Measurements from ENCODE around the gene GNG2.

GNG2 gene

GRCh38 chr14:51989293-51990234 lies 129.2 kb downstream of the GNG2 start, which contains the start of gene RTRAF:
TSS of gene RTRAF (plus strand) at chr14:51989546. CDS start at chr14:51989640, 94 bp downstream.
- H3K27ac ChIP-seq (ENCODE audit: low read depth, low read length): peak within 1 kb of the TSS; percentile 34
- H3K4me1 ChIP-seq (ENCODE audit: control insufficient read depth, low read length): peaks cover 34% of the 10 kb centered on the region
- TF ChIP-seq EZH2phosphoT487 (IDR thresholded peaks at IDR 0.05; ENCODE audit: borderline replicate concordance, low read length): no peak
- no peak for TF ChIP-seq CTCF (IDR thresholded peaks at IDR 0.05; ENCODE audit: low read depth, low read length, poor library complexity, severe bottlenecking)
- H3K4me2 ChIP-seq (ENCODE audit: low read length): peak within 1 kb of the TSS; percentile 93
- no peaks in the 10 kb centered on the region for H3F3A ChIP-seq (ENCODE audit: control insufficient read depth, insufficient read depth)
- no peaks in the 10 kb centered on the region for H4K20me1 ChIP-seq (ENCODE audit: control insufficient read depth, insufficient read depth, low read depth, low read length)
- peaks cover 41% of the 10 kb centered on the region for H3K36me3 ChIP-seq (ENCODE audit: control insufficient read depth, low read length)
- no peaks in the 10 kb centered on the region for H3K9me2 ChIP-seq (replicated peaks; ENCODE audit: control insufficient read depth, low read length)
- H3K27me3 ChIP-seq (ENCODE audit: control insufficient read depth, low read length): no peaks in the 10 kb centered on the region
- peak within 1 kb of the TSS; percentile 83 for H3K4me3 ChIP-seq (ENCODE audit: low read length)
- no peaks in the 10 kb centered on the region for H3K9me3 ChIP-seq (ENCODE audit: control insufficient read depth, insufficient read depth, low read length)
- peaks cover 52% of the 10 kb centered on the region for H3K79me2 ChIP-seq (ENCODE audit: control insufficient read depth, low read length)

DNA sequence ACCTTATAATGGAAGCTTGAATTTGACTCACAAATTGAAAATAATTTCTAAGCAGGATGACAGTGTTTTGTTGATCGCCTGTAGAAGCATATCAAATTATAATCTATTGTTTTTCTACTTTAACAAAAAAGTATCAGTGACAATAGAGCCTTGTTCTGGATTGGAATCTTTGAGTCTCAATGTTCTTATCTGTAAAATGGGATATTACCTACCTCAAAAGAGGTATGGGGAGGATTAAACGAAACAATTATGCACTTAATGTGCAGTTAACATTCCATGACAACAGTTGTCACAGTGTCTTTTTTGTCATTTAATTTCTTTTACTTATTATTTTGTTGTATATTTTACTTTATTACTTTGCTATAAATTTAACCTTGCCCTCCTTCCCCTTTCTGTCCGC lies 130.1 kb downstream of the GNG2 start:
- Histone ChIP-seq H3K27ac (ENCODE audit: low read depth, low read length) (no peak overlapping the region), H3K4me2 (ENCODE audit: low read length) (peak overlapping the region; percentile 93), H3K36me3 (ENCODE audit: control insufficient read depth, low read length) (peaks cover 50% of the 10 kb centered on the region), H3K9me2 (replicated peaks; ENCODE audit: control insufficient read depth, low read length) (no peaks in the 10 kb centered on the region), H3K9me3 (ENCODE audit: control insufficient read depth, insufficient read depth, low read length) (no peaks in the 10 kb centered on the region), H3K4me1 (ENCODE audit: control insufficient read depth, low read length) (peaks cover 34% of the 10 kb centered on the region), H3K4me3 (ENCODE audit: low read length) (peak overlapping the region; percentile 83), H4K20me1 (ENCODE audit: control insufficient read depth, insufficient read depth, low read depth, low read length) (no peaks in the 10 kb centered on the region), H3K79me2 (ENCODE audit: control insufficient read depth, low read length) (peaks cover 62% of the 10 kb centered on the region), H3K27me3 (ENCODE audit: control insufficient read depth, low read length) (no peaks in the 10 kb centered on the region), H3F3A (ENCODE audit: control insufficient read depth, insufficient read depth) (no peaks in the 10 kb centered on the region)
- TF ChIP-seq EZH2phosphoT487 (IDR thresholded peaks at IDR 0.05; ENCODE audit: borderline replicate concordance, low read length): no peak
- TF ChIP-seq CTCF (IDR thresholded peaks at IDR 0.05; ENCODE audit: low read depth, low read length, poor library complexity, severe bottlenecking): no peak

DNA sequence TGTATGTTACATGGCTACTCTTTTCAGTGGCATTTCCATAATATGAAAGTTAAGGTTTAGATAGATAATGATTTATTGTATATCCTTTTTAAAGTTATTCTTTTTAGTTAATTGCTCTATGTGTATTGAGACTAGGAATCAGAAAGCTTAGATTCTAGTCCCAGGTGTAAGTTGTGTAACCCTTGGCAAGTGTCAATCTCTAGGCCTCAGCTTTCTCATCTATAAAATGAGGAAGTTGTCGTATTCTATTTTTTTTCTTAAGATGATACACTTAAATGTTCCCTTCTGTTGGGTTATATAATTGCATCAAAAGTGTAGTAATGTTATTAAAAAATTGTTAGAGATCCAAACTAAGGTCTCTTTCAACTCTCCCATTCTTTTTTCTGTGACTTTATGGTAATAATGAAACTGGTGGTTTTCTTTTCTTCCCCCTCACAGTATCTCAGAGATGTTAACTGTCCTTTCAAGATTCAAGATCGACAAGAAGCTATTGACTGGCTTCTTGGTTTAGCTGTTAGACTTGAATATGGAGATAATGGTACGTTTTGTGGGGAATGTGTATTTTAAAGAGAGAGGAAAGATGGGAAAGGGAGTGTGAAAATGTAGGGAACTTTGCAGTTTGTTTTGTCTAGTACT lies 133.0 kb downstream of the GNG2 start:
- Histone ChIP-seq H3K4me3 (ENCODE audit: low read length) (no peak overlapping the region), H3K27ac (ENCODE audit: low read depth, low read length) (no peak overlapping the region; the same call in 1 of the 2 replicates), H3K9me3 (ENCODE audit: control insufficient read depth, insufficient read depth, low read length) (no peaks in the 10 kb centered on the region), H3K4me2 (ENCODE audit: low read length) (no peak overlapping the region), H3K79me2 (ENCODE audit: control insufficient read depth, low read length) (peaks cover 82% of the 10 kb centered on the region), H3F3A (ENCODE audit: control insufficient read depth, insufficient read depth) (no peaks in the 10 kb centered on the region), H3K9me2 (replicated peaks; ENCODE audit: control insufficient read depth, low read length) (no peaks in the 10 kb centered on the region), H4K20me1 (ENCODE audit: control insufficient read depth, insufficient read depth, low read depth, low read length) (no peaks in the 10 kb centered on the region), H3K4me1 (ENCODE audit: control insufficient read depth, low read length) (peaks cover 34% of the 10 kb centered on the region), H3K36me3 (ENCODE audit: control insufficient read depth, low read length) (peaks cover 79% of the 10 kb centered on the region), H3K27me3 (ENCODE audit: control insufficient read depth, low read length) (no peaks in the 10 kb centered on the region)
- TF ChIP-seq CTCF (IDR thresholded peaks at IDR 0.05; ENCODE audit: low read depth, low read length, poor library complexity, severe bottlenecking): no peak
- TF ChIP-seq EZH2phosphoT487 (IDR thresholded peaks at IDR 0.05; ENCODE audit: borderline replicate concordance, low read length): no peak
